ENCODE results near the gene ARGLU1. TPM values are rescaled to one million over a fixed set of nuclear protein-coding genes. Genes with fewer than 3 reads are reported as not detected.

Gene ARGLU1
- total RNA-seq, 1 donor from 2014 or later: 122 TPM

GRCh38 chr13:106494936-106495335, 73.0 kb downstream of the ARGLU1 start:
- no peak for TF ChIP-seq CTCF (IDR thresholded peaks at IDR 0.05)
- no peak overlapping the region for H3K27ac ChIP-seq
- no peak for ATAC-seq
- H3K4me1 ChIP-seq: peaks cover 16% of the 10 kb centered on the region
- intact Hi-C loops (cut with DNase I): no loop called here
- H3K4me3 ChIP-seq: no peak overlapping the region
- no peaks in the 10 kb centered on the region for H3K27me3 ChIP-seq
- no peak for DNase-seq
- H3K36me3 ChIP-seq: peaks cover 33% of the 10 kb centered on the region
- H3K9me3 ChIP-seq: no peaks in the 10 kb centered on the region

- Histone ChIP-seq H3K9me3 (no peaks in the 10 kb centered on the region), H3K27me3 (no peaks in the 10 kb centered on the region), H3K27ac (peak overlapping the region; percentile 9), H3K4me1 (peaks cover 16% of the 10 kb centered on the region), H3K36me3 (peaks cover 33% of the 10 kb centered on the region), H3K4me3 (no peak overlapping the region)
- intact Hi-C loops (cut with DNase I): no loop called here
- TF ChIP-seq CTCF (IDR thresholded peaks at IDR 0.05): no peak
- ATAC-seq (no peak), DNase-seq (no peak)
Observed at GRCh38 chr13:106494506-106494905, 73.4 kb downstream of the ARGLU1 start.

GRCh38 chr13:106493533-106494220, 74.3 kb downstream of the ARGLU1 start:
- H3K4me3 ChIP-seq: no peak overlapping the region
- H3K36me3 ChIP-seq: peaks cover 33% of the 10 kb centered on the region
- no peaks in the 10 kb centered on the region for H3K27me3 ChIP-seq
- no peaks in the 10 kb centered on the region for H3K9me3 ChIP-seq
- no peak for DNase-seq
- peak overlapping the region; percentile 9 for H3K27ac ChIP-seq
- peak; percentile 87 for ATAC-seq
- no peak for TF ChIP-seq CTCF (IDR thresholded peaks at IDR 0.05)
- H3K4me1 ChIP-seq: peaks cover 12% of the 10 kb centered on the region
- intact Hi-C loops (cut with DNase I): no loop called here

GRCh38 chr13:106492588-106493475, 75.1 kb downstream of the ARGLU1 start:
- no peak for TF ChIP-seq CTCF (IDR thresholded peaks at IDR 0.05)
- no peak for DNase-seq

GRCh38 chr13:106491928-106492587, 75.9 kb downstream of the ARGLU1 start:
- Histone ChIP-seq H3K4me1 (peaks cover 8% of the 10 kb centered on the region), H3K36me3 (peaks cover 33% of the 10 kb centered on the region), H3K9me3 (no peaks in the 10 kb centered on the region), H3K27ac (no peak overlapping the region), H3K27me3 (no peaks in the 10 kb centered on the region), H3K4me3 (no peak overlapping the region)
- ATAC-seq (no peak), DNase-seq (no peak)
- TF ChIP-seq CTCF (IDR thresholded peaks at IDR 0.05): no peak
- intact Hi-C loops (cut with DNase I): no loop called here

More at GRCh38 chr13:106492588-106493475, 75.1 kb downstream of the ARGLU1 start:
- Histone ChIP-seq H3K4me3 (no peak overlapping the region), H3K27me3 (no peaks in the 10 kb centered on the region), H3K4me1 (peaks cover 8% of the 10 kb centered on the region), H3K27ac (peak overlapping the region; percentile 9), H3K36me3 (peaks cover 33% of the 10 kb centered on the region), H3K9me3 (no peaks in the 10 kb centered on the region)
- intact Hi-C loops (cut with DNase I): no loop called here
- peak; percentile 11 for ATAC-seq

Other genes with a start within 250 kb of the ARGLU1 start
- gene EFNB2, start 32.5 kb downstream of the ARGLU1 start, total RNA-seq: 55.1 TPM

All from upper lobe of right lung (tissue), 1 donor.